ENCODE results near the gene JPH4.

JPH4 gene

DNA sequence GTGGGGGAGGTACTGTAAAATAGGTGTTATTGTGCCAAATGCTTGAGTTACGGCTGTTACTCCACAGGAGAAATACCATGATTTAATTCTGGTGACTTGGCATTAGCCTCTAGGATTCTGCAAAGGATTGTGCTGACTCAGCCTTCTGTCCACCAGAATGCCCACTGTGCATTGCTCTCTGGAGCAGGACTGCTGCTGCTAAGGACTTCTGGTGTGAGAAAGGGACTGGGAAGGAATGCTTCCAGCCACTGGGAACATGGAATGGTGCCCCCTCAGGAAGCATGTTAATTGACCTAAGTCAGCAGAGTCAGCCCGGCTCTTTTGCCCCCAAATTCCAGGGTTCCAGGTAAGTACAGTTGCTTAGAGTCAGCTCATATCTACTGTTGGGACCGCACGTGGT is 59.9 kb downstream of the JPH4 start:
- H3K36me3 ChIP-seq (ENCODE audit: insufficient read depth, low read length) = no peaks in the 10 kb centered on the region
- H3K4me1 ChIP-seq (ENCODE audit: insufficient read depth, low read length) = peaks cover 16% of the 10 kb centered on the region

More for the DNA sequence above, 59.9 kb downstream of the JPH4 start:
- H3K9me3 ChIP-seq (ENCODE audit: control insufficient read depth, insufficient read depth, low read length) = no peaks in the 10 kb centered on the region
- no peak overlapping the region for H3K9ac ChIP-seq (ENCODE audit: low read depth, low read length)
